A172 (cell line): ENCODE measurements around the gene NUDT13. TPM values are rescaled to one million over a fixed set of nuclear protein-coding genes. Genes with fewer than 3 reads are reported as not detected.
"Not testable (repeated sequence)": the region's sequence is repeated elsewhere in the genome, so short reads cannot be mapped to it uniquely, and the experiment has no call there.

ENCODE experiments used
- DNase-seq: peaks from one replicate; pipeline ENCODE4 v3.0.0-alpha.2; 2015; ENCODE audit warnings: low spot score
- total RNA-seq: library from RNA; depleted of rRNA; stranded (reverse); fragments of >200 nt; shearing (Covaris generic); gene quantifications from 2 replicates; pipeline ENCODE4 v1.2.3, GENCODE V29; 2014

The NUDT13 gene
- total RNA-seq, 1 experiment from 2014 or later = 40.4 TPM

DNA sequence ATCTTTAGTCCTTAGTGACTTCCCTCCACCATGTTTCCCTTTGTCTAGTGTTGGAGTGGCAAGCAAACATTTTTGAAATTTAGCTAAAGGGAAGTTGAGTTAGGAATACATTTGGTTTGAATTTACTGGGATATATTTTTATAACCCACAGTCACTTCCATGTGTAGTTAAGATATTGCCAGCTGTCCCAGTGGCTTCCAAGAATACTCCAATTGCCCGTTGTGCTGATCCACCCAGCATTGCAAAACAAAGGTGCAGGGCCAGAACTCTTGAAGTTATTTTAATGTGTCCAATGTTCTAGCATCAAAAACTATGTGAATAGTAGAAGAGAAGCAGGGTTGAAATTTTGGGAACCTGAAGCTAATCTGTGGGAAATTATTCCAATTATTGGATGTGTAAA lies 11.1 kb upstream of the NUDT13 start:
- no peak for DNase-seq

DNA sequence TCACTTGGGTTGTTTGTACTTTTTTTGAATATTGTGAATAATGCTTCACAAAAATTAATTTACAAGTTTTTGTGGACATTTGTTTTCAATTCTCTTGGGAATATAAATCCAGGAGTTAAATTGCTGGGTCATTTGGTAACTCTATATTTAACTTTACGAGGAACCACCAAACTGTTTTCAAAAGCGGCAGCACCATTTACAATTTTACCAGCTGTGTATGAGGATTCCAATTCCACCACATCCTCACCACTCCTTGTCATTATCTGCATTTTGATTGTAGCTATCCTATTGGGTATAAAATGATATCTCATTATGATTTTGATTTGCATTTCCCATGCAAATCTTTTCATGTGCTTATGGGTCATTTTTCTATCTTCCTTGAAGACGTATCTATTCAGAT lies 4.0 kb upstream of the NUDT13 start:
- DNase-seq = no peak

DNA sequence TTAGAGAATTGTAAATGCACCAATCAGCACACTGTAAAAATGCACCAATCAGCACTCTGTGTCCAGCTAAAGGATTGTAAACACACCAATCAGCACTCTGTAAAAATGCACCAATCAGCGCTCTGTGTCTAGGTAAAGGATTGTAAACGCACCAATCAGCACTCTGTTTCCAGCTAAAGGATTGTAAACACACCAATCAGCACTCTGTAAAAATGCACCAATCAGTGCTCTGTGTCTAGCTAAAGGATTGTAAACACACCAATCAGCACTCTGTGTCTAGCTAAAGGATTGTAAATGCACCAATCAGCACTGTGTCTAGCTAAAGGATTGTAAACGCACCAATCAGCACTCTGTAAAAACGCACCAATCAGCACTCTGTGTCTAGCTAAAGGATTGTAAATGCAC lies 1.0 kb upstream of the NUDT13 start:
- not testable (repeated sequence) for DNase-seq

DNA sequence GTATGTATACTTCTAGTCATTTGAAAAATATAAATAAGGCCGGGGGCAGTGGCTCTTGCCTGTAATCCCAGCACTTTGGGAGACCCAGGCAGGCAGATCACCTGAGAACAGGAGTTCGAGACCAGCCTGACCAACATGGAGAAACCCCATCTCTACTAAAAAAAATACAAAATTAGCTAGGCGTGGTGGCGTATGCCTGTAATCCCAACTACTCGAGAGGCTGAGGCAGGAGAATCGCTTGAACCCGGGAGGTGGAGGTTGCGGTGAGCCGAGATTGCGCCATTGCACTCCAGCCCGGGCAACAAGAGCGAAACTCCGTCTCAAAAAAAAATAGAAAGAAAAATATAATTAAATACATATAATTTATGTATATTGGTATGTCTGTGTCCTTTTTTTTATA lies 1.8 kb downstream of the NUDT13 start:
- DNase-seq = not testable (repeated sequence)

DNA sequence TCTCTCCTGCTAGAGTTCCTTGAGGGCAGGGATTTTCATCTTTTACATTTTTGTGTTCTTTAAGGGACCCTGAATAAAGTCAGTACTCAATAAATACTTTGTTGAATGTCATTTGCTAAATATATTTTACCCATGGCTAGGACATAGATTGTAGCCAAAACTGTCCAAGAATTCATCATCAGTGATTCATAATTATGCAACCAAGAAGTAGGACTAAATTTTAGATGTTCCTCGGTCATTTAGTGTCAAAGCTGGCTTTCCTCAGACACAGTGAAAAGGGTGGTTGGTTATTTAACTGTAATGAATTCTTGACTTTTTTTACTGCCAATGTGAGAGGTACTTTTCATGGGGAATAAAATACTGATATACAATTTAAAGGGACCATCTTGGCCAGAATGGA lies 3.3 kb downstream of the NUDT13 start:
- DNase-seq = no peak

DNA sequence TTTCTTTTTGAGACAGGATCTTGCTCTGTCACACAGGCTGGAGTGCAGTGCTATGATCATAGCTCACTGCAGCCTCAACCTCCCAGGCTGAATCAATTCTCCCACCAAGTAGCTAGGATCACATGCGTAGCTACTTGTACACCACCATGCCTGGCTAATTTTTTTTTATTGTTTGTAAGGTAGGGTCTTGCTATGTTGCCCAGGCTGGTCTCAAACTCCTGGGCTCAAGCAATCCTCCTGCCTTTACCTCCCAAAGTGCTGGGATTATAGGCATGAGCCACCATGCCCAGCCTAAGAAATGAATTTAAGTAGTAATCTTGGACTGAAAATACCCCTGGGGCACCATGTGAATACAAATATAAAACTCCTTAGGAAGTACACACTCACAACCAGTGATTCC lies 5.8 kb downstream of the NUDT13 start:
- DNase-seq = no peak

DNA sequence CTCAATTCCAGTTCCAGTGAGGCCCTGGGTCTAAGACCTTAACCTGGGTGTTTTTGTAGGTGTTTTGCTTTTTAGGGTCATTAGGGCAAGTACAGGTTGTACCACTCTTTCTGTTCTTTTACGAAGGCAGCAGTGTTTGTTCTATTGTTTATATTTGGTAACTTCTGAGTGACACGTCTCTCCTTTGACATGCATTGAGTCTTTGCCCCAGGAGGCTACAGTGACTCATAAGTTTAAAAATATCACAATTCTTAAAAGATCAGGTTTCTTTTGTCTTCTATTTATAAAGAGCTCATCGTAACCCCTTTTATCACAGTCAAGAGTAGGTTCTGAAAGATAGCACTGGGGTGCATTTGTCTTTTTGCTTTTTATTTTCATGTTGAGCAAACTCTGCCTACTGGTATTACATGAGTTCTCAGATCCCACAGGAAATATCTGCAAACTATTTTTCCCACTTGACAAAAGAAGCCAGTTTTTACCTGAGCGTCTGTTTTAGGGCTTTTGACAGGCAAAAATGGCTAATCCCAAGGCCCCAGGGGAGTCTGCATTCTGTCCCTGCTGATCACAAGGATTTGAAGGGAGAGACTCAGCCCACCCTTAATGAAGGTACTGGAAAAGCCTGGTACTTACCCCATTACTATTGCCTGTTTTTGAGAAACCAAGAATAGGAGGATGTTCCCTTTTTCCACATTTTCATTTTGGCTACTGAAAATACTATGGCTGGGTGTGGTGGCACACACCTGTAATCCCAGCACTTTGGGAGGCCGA lies 7.9 kb downstream of the NUDT13 start:
- peak; percentile 34 for DNase-seq

DNA sequence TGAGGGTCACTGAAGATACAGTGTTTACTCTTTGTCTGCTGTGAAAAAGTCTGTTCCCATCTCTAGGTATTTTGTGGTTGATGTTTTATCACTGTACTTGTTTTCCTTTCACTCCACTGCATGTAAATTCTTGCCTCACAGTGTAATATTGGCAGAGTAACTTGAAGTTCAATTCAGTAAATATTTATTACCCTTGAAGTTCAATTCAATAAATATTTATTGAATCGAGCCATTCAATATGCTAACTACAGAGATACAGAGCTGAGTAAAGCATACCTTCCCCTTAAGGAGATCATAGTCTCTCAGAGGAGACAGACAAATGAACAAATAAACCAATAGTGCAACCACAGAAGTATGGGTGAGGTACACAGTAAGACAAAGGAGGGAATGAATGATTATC lies 9.2 kb downstream of the NUDT13 start:
- no peak for DNase-seq

DNA sequence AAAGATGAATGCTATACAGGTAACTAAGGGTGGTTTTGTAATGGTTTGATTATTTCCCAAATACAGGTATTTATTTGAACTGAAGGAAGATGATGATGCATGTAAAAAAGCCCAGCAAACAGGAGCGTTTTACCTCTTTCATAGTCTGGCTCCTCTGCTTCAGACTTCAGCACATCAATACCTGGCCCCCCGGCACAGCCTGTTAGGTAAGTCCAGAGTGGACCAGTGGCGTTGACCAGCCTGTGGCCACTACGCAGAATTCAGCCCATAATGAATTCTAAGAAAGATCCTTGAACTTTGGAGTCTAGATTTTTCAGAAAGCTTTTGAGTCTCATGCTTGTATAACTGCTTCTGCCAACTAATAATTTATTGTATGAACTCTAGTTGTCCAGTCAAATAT lies 9.7 kb downstream of the NUDT13 start:
- DNase-seq = no peak

DNA sequence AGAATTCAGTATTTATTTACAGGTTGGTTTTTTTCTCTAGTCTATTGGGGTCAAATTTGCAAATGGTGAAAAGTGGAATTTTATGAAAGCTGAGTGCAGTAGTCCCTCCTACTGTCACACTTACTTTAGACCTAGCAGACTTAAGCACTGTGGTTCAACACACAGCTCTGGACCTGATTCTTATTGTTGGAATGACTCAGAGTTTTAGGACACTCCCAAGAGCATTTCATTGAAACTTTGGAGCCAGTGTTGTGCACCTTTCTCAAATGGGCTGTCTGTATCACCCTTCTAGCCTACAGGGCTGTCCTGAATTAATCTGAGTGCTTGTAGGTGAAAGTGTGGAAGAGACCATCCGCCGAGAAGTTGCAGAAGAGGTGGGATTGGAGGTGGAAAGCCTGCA lies 16.1 kb downstream of the NUDT13 start:
- no peak for DNase-seq

DNA sequence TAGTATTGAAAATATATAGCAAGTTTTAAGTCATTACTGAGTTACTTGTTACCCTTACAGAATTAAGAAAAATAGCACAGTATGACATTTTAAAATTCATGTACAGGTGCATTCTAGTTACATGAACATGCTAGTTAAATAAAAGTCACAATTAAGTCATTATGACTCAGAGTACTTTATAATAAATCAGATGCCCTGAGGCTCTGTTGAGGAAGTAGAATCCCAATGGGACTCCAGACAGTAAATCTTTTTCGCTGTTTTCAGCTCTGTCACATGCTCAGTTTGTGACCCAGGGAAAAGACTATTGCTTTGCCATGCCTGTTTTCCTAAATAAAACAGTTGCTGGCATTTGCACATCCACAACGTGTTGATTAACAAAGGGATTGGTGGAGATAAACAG lies 21.0 kb downstream of the NUDT13 start:
- DNase-seq = peak; percentile 48

DNA sequence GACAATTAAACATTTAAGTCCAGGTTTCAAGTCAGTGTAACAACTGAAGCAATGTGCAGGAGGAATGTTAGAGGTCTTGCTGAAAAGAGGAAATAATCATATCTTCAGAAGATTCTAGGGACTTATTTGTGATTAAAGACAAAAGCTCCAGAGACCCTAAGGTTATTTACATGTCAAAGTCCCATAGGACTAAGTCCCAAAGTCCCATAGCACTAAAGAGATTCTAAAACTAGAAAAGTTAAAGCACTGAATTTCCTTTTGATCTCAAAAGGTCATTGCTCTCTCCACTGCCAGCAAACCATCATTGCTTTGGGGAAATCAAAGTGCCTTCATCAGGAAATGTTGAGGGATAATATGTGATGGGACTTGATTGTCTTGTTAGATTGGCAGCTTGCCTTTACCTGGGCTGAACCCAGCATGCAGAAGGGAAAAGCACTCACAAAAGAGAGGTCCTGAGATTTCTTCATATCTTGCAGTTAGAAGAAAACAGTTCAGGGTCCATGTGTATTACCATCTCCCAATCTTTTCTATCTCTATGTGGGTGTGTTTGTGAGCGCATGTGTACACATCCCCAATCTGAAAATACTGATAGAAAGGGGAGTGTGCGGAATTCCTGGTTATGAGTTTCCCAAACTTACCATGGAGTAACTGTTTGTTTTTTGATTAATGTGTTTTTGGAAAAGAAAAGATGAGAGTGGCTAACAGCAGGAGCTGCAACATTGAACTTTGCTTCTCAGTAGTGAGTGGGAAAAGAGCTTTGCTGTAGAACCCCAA lies 21.8 kb downstream of the NUDT13 start:
- DNase-seq = no peak

DNA sequence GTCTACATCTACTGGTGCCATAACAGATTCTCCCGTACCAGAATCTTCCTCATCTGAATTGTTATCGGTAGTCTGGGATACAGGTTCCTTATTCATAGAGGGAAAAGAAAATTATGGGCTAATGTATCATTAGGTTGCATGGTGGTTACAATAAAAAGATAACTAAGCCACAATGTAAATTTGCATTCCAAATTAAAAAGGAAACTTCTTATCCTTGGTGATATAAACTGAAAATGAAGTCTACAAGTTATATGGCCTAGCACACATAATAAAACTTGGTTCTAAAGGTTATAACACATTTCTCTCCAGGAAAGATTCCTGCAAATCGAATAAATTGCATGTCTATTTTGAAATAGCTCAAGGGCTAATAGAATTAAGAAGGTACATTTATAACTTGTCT lies 24.5 kb downstream of the NUDT13 start:
- no peak for DNase-seq

DNA sequence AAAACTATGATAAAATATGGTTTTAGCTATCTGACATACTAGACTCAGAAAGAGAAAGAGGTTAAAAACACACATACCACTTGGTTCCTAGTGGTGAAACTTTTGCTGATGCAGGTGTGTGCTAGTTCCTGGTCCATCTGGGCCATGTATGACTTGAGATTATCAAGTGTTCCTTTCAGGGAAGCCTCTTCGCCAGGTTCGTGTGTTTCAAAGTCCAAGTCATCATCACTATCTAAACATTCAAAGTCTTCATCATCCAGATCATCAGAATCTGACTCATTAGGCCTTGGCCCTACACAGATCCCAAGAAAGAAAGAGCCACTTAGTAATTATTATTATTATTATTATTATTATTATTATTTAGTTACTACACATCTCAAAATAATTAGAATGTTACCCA lies 26.4 kb downstream of the NUDT13 start:
- DNase-seq = no peak

DNA sequence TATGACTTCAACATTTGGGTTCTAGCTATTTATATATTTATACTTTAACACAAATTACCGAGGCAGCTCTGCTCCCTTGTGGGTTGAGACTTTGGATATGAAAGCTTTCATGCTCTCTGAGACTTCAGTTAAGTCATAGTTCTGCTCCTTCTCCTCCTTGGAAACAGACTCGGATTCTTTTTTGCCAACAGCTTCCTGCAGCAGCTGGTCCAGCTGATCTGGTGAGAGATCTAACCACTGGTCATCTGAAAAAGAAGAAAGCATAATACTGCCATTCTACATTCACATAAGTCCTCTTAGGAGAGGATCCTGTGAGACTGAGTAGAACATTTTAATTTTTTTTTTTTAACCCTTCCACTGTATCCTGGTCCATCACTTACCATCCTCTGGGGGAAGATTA lies 29.0 kb downstream of the NUDT13 start:
- no peak for DNase-seq

DNA sequence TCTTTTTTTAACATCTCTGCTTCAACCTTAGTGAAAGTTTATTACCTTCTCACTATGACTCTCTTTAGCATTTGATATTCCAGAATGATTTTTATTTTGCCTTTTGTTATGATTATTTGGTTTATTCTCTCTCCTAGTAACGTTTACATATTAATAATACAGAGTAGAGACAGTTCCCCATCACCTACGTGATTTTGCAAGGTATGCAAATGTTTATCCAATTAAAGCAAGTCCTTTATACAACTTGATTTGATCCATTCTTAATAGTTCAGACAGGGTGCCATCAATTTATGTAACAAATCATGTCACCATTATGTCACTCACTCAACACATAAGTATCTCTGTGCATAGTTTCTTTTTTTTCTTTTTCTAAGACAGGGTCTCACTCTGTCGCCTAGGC lies 31.3 kb downstream of the NUDT13 start:
- DNase-seq = no peak

DNA sequence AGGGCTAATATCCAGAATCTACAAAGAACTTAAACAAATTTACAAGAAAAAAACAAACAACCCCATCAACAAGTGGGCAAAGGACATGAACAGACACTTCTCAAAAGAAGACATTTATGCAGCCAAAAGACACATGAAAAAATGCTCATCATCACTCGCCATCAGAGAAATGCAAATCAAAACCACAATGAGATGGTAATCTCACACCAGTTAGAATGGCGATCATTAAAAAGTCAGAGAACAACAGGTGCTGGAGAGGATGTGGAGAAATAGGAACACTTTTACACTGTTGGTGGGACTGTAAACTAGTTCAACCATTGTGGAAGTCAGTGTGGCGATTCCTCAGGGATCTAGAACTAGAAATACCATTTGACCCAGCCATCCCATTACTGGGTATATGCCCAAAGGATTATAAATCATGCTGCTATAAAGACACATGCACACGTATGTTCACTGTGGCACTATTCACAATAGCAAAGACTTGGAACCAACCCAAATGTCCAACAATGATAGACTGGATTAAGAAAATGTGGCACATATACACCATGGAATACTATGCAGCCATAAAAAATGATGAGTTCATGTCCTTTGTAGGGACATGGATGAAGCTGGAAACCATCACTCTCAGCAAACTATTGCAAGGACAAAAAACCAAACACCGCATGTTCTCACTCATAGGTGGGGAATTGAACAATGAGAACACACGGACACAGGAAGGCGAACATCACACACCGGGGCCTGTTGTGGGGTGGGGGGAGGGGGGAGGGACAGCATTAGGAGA lies 40.6 kb downstream of the NUDT13 start:
- not testable (repeated sequence) for DNase-seq

DNA sequence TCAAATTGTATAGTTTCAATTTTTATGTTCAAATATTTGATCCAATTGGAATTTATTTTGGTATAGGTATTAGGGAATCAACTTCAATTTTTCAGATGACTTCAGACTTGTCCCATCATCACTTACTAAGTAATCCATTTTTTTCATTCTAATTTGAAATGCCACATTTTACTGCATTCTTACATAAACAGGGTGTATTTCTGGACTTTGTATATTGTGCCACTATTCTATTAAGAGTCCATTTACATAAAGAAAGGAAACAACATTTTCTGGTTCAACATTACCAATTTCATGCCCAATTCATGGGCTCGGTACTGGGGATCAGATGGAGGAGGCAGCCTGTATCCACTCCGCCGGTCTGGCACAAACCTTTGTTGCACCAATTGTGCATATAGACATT lies 41.8 kb downstream of the NUDT13 start:
- no peak for DNase-seq

DNA sequence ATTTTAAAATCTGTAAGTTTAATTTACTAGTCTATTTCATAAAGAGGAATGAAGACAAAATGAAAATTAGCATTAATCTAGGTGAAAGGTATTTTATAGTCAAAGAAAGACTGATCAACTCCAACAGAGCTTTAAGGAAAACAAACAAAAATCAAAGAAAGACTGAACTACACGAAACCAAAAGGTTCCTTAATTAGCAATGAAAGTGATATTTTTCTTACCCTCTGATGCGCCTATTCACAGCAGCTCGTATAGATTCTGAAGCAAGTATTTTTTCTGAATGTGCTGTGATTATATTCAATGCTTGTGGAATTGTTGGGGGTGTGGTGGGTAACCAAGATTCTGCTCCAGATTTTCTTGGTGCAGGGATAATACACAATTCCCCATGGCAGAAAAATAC lies 45.8 kb downstream of the NUDT13 start:
- DNase-seq = no peak

DNA sequence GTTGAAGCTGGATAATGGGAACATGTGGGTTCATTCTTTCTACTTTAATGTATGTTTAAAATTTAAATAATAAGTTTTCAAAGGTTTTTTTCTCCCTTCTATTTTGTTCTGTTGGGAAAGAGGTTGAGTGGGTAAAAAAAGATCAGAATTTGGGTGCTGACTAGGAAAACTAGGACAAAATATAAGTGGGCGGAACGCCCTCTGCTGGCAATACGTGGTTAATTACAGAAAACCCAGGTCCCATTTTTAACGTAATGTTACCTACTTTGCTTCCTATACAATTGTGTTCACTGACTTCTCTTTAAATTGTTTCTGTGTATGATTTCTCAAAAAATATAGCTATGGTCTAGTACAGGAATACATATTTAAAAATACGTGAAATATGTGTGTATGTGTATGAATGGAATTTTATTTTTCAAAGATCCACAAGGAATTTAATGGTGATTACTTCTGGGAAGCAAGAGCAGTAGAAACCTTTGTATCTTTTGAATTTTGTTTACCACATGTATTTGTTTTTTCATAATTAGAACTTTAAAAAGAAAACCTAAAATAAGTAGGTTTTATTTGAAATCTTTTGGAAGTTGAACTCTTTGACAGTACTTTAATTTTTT lies 48.9 kb downstream of the NUDT13 start:
- peak; percentile 54 for DNase-seq

DNA sequence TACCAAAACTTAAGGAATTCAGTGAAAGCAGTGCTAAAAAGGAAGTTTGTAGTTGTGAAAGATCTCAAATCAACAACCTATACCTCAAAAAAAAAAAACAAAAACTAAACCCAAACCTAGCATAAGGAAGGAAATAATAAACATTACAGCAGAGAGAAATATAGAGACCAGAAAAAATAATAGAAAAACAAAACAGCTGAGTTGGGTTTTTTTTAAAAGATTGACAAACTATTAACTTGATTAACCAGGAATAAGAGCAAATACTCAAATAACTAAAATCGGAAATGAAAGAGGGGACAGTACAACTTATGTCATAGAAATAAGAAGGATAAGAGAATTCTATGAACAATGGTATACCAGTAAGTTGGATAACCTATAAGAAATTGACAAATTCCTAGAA lies 50.8 kb downstream of the NUDT13 start:
- no peak for DNase-seq

DNA sequence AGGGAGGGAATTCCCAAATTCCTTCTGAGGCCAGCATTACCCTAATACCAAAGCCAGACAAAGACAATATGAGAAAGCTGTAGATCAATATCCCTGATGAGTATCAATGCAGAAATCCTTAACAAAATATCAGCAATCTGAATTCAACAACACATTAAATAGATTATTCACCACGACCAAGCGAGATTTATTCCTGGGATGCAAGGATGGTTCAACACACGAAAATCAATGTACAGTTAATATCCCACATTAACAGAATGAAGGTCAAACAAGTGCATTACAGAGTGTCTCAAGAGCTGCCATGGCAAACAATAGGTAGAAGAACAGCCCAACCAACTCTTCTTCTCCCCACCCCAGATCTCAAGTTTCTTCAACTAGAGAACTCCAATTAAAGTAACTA lies 51.4 kb downstream of the NUDT13 start:
- DNase-seq = no peak
